GM18508 (cell line): Measurements from ENCODE around the gene SLC30A2.

Experiments
- ATAC-seq: cut with Tn5 transposase; IDR thresholded peaks from one replicate; pipeline ENCODE4 v1.9.1; 2021; ENCODE audit warnings: moderate number of reproducible peaks; ENCODE audit not compliant: insufficient read depth, unreplicated experiment

SLC30A2 gene

DNA sequence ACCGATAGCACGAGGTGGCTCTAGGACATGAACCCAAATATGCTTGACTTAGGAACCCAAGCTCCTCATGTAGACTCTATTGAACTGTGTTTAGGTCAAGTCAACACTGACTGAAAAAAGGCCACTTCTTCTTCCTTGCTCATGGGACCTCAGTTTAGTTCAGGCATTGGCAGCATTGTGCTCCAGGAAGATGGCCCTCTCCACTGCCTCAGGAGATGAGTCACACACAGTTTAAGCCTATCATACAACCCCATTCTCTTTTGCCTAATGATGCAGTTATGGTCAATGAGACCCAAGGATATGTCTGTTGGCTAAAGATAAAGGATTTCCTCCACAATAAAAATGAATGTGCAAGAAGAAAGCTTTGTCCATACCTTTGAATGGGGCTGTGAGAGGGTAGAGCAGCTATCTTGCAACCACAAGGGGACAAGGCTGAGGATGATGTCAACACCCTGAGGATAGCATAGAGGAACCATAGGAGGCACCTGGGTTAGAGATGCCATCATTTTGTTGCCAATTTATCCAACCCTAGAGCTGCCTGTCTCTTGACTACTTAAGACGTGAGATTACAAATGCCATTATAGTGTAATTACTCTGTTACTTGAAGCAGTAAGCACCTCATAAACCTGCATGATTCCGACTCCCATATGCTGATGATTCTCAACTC lies 24.5 kb upstream of the SLC30A2 start:
- no peak for ATAC-seq

DNA sequence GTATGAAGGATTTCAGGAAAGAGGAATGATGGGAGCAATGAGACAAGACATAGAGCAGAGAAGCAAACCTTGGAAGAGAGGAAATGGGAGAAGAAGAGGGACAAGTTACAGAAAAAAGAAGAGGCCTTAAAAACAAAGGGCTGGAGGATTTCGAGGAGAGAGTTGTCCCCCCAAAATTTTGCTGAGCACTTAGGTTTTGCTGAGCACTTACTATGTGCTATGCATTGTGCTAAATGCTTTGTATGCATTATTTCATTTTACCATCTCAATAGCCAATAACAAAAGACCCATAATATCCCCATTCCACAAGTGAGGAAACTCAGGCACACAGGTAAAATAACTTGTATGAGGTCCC lies 24.0 kb upstream of the SLC30A2 start:
- ATAC-seq, result no peak

- no peak for ATAC-seq
Observed at GRCh38 chr1:26067432-26067911, 21.6 kb upstream of the SLC30A2 start, which contains the start of gene TRIM63. TSS of gene TRIM63 (minus strand) at chr1:26067630. CDS start at chr1:26067494, 136 bp downstream.

- no peak for ATAC-seq
Observed at GRCh38 chr1:26066857-26067256, 20.9 kb upstream of the SLC30A2 start.

DNA sequence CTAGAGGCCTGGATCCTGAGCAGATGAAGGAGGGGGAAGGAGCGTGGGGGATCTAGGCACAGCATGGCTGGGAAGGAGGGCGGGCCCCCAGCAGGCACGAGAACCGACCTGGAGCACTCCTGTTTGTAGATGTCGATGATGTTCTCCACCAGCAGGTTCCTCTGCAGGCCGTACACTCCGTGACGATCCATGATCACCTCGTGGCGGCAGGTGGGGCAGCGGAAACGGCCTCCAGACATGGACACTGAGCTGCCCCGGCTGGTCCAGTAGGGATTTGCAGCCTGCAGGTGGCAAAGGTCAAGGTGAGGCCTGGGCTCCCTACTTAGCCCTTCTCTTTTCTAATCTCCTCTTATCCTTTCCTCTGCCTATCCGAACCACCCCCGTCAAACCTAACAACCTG lies 20.2 kb upstream of the SLC30A2 start:
- no peak for ATAC-seq

DNA sequence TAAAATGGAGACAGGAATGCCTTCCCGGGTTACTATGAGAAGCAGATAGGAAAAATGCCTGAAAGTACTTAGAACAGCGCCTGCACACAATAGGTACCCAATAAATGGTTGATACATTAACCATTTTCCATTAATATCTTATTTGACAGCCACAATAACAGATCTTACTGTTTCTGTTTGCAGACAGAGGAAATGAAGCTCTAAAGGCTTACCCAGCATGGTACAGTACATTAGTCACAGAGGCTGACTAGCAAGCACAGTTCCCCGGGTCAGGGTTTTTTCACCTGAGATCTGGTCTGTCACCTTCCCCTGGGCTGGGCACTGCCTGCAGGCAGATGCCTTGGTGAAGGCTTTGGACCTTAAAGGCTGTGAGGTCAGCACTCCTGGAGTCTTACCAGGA lies 18.6 kb upstream of the SLC30A2 start:
- no peak for ATAC-seq

- no peak for ATAC-seq
Observed at GRCh38 chr1:26060832-26061574, 15.1 kb upstream of the SLC30A2 start.

DNA sequence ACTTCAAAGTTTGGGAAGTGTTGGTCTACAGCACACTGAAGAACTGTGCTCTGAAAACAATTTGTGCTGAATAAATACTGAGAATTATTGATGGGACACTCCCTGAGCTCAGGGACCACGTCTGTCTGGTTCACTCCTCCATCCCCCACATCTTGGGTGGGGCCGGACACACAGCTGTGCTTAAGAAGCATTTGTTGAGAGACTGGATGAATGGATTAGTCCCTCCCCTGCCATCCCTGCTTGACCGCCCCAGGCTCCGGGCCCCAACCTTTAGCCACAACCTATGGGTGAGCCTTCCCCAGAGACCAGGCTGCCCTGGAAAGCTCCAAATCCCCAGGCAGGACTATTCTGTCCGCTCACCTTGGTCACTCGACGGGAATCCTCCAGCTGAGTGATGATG lies 14.0 kb upstream of the SLC30A2 start:
- ATAC-seq, result no peak

DNA sequence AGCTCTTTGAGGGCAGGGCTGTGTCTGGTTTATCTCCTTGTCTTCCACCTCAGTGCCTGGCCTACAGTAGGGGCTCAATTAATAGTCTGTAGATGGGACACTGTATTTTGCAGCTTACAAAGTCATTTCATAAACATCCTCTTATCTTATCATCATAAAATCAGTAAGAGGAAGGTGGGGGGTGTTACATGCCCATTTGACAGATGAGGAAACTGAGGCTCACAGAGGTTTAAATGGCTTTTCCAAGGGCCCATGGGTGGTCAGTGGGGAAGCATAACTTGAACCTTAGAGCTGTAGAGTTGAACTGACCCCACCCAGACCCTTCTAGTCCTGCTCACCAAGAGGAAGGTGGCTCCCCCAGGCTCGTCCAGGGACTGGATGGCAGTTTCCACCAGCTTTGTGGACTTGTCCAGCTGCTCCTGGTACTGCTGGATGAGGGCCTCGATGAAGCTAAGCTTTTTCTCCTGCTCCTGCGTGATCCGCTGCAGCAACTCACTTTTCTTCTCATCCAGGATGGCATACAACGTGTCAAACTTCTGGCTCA lies 12.2 kb upstream of the SLC30A2 start:
- ATAC-seq, result no peak

GRCh38 chr1:26057189-26057588 lies 11.3 kb upstream of the SLC30A2 start:
- no peak for ATAC-seq

- no peak for ATAC-seq
Observed at GRCh38 chr1:26055041-26055440, 9.1 kb upstream of the SLC30A2 start.

DNA sequence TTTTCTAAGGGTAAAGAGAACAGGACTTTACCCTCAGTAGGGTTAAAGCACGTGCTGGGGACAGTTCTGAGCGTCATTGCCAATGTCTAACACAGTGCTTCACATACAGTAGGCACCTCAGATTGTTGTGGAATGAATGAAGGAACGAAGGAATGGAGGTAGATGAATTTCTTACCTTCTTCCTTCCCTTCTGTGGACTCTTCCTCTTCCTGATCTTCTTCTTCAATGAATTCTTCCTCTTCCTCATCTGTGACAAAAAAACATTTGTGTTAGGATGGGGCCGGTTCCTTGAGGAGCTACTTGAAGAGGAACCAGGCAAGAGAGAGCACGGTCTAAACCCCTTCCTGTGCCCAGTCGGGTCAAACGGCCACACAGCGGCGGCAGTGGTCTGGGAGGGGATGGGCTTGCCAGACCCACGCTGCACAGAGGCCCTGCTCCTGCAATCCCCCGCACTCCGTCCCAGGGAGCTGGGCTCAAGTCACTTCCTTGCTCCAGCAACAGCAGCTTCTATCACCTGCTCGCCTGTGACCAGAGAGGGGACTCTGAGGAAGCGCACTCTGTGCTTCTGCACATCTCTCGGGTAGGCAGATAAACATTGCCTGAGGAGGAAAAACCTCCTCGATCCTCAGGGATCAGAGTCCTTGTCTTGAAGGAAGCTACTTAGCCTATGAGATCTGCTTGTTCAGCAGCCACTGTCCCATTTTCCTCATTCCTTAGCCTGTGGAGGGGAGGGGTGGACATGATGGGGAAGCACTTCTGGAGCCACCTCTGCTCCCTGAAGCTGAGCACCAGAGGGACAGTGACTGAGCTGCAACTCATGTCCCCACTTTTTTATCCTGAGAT lies 8.0 kb upstream of the SLC30A2 start:
- no peak for ATAC-seq

- no peak for ATAC-seq
Observed at GRCh38 chr1:26050248-26050640, 4.3 kb upstream of the SLC30A2 start.

DNA sequence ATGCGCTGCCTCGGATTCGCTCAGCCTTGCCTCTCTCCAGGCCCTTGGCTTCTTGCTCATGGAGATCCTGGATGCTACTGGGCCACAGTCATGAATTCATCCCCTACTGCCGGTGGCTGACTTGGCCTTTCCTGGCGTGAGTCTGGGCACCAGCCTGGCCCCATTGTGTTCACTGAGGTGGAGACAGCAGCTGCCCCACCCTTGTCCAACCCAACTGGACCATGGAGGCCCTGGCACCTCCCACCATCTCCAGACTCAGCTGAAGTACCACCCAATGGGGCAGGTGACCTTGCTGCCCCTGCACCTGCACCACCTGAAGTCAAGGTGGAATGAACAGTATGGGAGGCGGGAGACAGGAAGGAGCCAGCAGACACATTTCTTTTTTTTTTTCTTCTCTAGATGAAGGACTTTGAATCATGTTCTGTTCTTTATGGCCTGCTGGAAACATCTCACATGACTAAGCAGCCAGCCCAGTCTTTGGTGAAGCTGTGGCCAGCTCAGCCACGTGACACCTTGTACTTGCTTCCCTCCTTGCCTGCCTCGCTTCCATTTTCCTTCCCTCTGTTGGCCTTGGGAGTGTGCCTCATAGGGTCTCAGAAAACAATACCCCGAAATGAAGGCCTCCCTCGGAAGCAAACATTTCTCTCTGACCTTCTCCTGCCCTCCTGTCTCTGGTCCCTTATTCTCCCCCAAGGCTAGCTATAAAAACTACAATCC lies 3.8 kb upstream of the SLC30A2 start:
- no peak for ATAC-seq

DNA sequence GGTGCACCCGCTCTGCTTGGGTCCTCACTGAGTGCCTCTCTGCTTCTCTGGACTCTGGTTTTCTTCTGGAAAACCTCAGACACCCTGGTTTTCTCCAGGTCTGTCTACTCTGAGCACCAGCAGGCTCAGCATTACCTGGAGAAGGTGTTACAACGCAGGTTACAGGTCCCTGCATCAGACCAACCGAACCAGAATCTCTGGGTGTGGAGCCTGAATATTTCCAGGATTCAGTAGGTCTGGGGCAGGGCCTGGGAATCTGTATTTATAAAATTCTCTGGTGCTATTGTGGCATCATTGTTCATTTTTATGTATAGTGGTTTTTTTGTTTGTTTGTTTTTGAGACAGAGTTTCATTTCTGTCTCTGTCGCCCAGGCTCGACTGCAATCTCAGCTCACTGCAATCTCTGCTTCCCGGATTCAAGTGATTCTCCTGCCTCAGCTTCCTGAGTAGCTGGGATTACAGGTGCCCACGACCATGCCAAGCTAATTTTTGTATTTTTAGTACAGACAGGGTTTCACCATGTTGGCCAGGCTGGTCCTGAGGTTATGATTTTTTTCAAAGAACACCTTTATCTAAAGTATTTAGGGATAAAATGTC lies 1.5 kb upstream of the SLC30A2 start:
- ATAC-seq, result no peak

DNA sequence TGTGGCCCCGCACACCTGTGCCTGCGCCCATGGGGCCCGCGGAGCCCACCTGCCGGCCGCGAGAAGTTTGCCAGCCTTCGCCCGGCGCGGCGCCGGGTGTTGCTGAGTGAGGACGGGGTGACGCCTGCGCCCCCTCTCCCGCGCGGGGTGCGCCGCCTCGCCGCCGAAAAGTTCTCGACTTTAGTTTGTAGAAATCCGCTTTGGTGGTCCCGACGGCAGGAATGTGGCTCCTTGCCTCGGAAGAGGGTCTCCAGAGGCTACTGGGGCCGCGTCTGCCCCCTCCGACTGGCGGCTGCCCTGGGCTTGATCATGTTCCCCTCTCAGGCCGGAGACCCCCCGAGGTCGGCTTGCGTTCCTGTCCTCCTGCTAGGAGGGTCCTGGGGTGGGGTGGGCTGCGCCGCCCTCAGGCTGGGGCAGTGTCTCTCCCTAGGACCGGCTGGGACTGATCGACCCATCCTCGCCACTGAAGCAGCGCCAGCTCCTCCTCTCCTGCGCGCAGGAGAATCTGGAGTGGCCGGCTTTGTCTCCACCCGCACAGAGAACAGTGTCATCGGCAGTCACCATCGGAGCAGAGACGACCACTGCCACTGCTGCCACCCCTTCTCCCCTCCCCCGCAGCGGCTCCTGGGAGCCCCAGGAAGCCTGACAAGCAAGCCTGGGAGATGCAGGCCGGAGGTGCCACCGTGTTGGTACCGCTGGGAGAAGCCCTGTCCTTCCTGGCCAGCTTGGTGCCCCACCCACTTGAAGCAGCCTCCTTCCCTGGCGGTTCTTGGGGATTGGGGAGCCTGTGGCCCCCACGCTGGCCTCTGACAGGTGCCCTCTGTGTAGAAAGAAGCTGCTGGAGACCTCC lies 553 bp upstream of the SLC30A2 start:
- no peak for ATAC-seq

GRCh38 chr1:26044971-26045721 lies 772 bp downstream of the SLC30A2 start:
- ATAC-seq, result no peak

- ATAC-seq, result no peak
Observed at GRCh38 chr1:26044414-26044813, 1.5 kb downstream of the SLC30A2 start.
